ENCODE data around the gene C17orf113.

Gene C17orf113

DNA sequence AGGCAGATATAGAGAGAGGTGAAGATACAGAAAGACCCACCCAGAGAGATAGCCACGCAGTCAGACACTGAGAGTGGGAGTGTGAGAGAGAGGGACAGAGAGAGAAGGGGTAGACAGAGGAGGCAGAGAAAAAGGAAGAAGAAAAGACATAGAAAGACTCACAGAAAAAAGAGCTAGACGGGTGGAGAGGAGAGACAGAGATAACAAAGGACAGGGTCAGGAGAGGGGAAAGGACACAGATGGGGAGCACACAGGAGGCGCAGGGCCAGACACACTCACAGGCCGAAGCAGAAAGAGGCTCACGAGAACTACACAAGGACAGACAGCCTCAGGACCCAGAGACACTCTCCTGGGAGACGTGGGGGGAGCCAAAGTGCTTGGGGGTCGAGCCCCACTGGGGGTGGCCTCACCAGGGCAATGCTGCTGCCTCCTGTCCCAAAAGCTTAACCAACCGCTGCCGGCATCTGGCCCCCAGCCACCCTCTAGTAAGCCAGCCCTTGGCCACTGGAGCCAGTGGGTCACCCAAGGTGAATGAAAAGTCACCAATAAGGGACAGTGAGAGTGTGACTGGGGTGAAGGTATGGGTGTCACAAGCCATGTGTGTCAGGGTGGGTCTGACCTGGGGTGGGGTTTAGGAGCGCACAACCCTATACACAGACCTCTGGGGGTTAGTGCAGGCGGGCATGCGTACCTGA lies 44.1 kb upstream of the C17orf113 start:
- TF ChIP-seq POLR2AphosphoS5 (IDR thresholded peaks at IDR 0.05; ENCODE audit: low read depth, low read length) = no peak
- TF ChIP-seq TAF1 (IDR thresholded peaks at IDR 0.05; ENCODE audit: borderline replicate concordance, insufficient read depth, low read length) = no peak
- TF ChIP-seq SIN3A (IDR thresholded peaks at IDR 0.05; ENCODE audit: borderline replicate concordance, insufficient read depth, low read length) = no peak
- no peak for TF ChIP-seq FOXP2 (optimal IDR thresholded peaks at IDR 0.05; ENCODE audit: borderline replicate concordance, extremely low read depth, extremely low read length, insufficient read depth)
- TF ChIP-seq, protein P1, sequence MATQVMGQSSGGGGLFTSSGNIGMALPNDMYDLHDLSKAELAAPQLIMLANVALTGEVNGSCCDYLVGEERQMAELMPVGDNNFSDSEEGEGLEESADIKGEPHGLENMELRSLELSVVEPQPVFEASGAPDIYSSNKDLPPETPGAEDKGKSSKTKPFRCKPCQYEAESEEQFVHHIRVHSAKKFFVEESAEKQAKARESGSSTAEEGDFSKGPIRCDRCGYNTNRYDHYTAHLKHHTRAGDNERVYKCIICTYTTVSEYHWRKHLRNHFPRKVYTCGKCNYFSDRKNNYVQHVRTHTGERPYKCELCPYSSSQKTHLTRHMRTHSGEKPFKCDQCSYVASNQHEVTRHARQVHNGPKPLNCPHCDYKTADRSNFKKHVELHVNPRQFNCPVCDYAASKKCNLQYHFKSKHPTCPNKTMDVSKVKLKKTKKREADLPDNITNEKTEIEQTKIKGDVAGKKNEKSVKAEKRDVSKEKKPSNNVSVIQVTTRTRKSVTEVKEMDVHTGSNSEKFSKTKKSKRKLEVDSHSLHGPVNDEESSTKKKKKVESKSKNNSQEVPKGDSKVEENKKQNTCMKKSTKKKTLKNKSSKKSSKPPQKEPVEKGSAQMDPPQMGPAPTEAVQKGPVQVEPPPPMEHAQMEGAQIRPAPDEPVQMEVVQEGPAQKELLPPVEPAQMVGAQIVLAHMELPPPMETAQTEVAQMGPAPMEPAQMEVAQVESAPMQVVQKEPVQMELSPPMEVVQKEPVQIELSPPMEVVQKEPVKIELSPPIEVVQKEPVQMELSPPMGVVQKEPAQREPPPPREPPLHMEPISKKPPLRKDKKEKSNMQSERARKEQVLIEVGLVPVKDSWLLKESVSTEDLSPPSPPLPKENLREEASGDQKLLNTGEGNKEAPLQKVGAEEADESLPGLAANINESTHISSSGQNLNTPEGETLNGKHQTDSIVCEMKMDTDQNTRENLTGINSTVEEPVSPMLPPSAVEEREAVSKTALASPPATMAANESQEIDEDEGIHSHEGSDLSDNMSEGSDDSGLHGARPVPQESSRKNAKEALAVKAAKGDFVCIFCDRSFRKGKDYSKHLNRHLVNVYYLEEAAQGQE (IDR thresholded peaks at IDR 0.05; ENCODE audit: insufficient read depth in 1 of 2, low read depth in 2 of 2, low read length in 2 of 2) = no peak

DNA sequence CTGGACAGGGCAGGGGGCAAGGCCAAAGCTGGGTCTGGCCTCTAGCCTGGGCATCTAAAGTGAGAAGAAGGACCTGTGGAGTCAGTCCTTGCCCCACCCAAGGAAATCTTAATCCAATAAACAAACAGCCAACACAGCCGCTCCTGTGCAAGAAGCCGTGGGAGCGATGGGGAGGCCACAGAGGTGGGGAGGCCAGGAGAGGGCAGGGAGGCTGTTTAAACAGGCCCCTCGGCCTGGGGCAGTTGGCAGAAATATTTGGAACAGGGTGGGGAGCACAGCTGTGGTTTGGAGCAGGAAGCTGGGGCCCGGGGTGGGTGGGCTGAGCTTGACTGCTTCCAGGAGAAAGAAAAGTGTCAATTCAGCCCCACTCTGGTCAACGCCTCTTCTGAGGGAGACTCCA lies 42.5 kb upstream of the C17orf113 start:
- TF ChIP-seq FOXP2 (optimal IDR thresholded peaks at IDR 0.05; ENCODE audit: borderline replicate concordance, extremely low read depth, extremely low read length, insufficient read depth) (no peak), TAF1 (IDR thresholded peaks at IDR 0.05; ENCODE audit: borderline replicate concordance, insufficient read depth, low read length) (no peak), SIN3A (IDR thresholded peaks at IDR 0.05; ENCODE audit: borderline replicate concordance, insufficient read depth, low read length) (no peak), POLR2AphosphoS5 (IDR thresholded peaks at IDR 0.05; ENCODE audit: low read depth, low read length) (no peak)
- TF ChIP-seq, protein P1 (IDR thresholded peaks at IDR 0.05; ENCODE audit: insufficient read depth in 1 of 2, low read depth in 2 of 2, low read length in 2 of 2) = no peak

DNA sequence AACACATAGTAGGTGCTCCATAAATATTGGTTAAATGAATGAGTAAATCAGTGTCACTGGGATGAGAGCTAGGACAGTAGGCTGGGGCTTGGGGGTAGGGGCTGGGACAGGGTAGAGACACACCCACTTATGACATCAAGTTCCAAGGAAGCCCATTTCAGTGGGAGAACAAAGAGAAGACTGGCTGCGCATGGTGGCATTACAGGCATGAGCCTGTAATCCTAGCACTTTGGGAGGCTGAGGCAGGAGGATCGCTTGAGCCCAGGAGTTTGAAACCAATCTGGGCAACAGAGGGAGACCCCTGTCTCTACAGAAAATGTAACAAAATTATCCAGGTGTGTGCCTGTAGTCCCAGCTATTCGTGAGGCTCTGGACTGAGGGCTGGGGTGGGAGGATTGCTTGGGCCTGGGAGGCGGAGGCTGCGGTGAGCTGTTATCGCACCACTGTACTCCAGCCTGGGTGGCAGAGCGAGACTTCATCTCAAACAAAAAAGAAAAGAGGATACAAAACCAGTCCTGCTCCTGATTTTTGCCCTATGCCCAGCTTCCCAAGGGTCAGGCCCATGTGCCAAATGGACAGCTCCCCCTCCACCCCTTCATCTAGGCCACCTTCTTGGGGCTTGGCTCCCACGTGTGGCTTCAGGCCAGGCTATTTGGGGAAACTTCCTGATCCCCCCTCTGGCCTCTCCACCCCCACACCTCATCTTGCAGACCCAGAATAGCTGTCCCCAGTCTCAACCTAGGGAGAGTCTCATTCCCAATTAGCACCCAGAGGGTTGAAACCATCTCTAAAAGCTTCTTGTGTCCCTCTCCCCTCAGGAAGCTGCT lies 40.8 kb upstream of the C17orf113 start:
- TF ChIP-seq FOXP2 (optimal IDR thresholded peaks at IDR 0.05; ENCODE audit: borderline replicate concordance, extremely low read depth, extremely low read length, insufficient read depth) (no peak), SIN3A (IDR thresholded peaks at IDR 0.05; ENCODE audit: borderline replicate concordance, insufficient read depth, low read length) (no peak), POLR2AphosphoS5 (IDR thresholded peaks at IDR 0.05; ENCODE audit: low read depth, low read length) (no peak), TAF1 (IDR thresholded peaks at IDR 0.05; ENCODE audit: borderline replicate concordance, insufficient read depth, low read length) (no peak)
- TF ChIP-seq, protein P1 (IDR thresholded peaks at IDR 0.05; ENCODE audit: insufficient read depth in 1 of 2, low read depth in 2 of 2, low read length in 2 of 2) = no peak

DNA sequence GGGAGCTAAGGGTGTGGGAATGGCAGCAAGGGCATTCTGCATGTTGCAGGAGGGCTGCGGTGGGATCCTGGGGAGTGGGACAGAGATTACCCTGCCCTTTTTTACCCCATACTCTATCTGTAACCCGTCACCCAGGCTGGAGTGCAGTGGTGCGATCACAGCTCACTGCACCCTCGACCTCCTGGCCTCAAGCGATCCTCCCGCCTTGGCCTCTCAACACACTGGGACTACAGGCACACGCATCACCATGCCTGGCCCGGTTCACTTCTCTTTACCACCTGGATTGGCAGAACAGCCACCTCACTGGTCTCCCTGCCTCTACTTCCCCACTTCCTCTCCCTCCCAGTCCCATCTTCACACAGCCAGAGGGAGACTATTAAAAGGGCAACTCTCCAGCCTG lies 38.3 kb upstream of the C17orf113 start:
- TF ChIP-seq, protein P1 (IDR thresholded peaks at IDR 0.05; ENCODE audit: insufficient read depth in 1 of 2, low read depth in 2 of 2, low read length in 2 of 2) = no peak
- TF ChIP-seq TAF1 (IDR thresholded peaks at IDR 0.05; ENCODE audit: borderline replicate concordance, insufficient read depth, low read length) (no peak), POLR2AphosphoS5 (IDR thresholded peaks at IDR 0.05; ENCODE audit: low read depth, low read length) (no peak), SIN3A (IDR thresholded peaks at IDR 0.05; ENCODE audit: borderline replicate concordance, insufficient read depth, low read length) (no peak), FOXP2 (optimal IDR thresholded peaks at IDR 0.05; ENCODE audit: borderline replicate concordance, extremely low read depth, extremely low read length, insufficient read depth) (no peak)

All from PFSK-1 (cell line).